ENCODE results near the gene ZNF536.
"Not testable (repeated sequence)": the region's sequence is repeated elsewhere in the genome, so short reads cannot be mapped to it uniquely, and the experiment has no call there.

ZNF536 gene

GRCh38 chr19:30423481-30423880 lies 51.3 kb downstream of the ZNF536 start:
- no peak for DNase-seq

- DNase-seq, result no peak
These were observed 54.0 kb downstream of the ZNF536 start for GRCh38 chr19:30425885-30426838.

GRCh38 chr19:30426864-30427263 lies 54.7 kb downstream of the ZNF536 start:
- DNase-seq, result no peak

GRCh38 chr19:30428092-30428680 lies 56.0 kb downstream of the ZNF536 start:
- DNase-seq, result no peak

GRCh38 chr19:30428844-30429243 lies 56.7 kb downstream of the ZNF536 start:
- no peak for DNase-seq

GRCh38 chr19:30430206-30430734 lies 58.1 kb downstream of the ZNF536 start:
- no peak for DNase-seq

GRCh38 chr19:30431591-30431990 lies 59.4 kb downstream of the ZNF536 start:
- DNase-seq, result no peak

GRCh38 chr19:30434797-30435594 lies 62.8 kb downstream of the ZNF536 start:
- no peak for DNase-seq

GRCh38 chr19:30437869-30438268 lies 65.7 kb downstream of the ZNF536 start:
- no peak for DNase-seq

- no peak for DNase-seq
These were observed 67.1 kb downstream of the ZNF536 start for GRCh38 chr19:30439310-30439709.

- DNase-seq, result no peak
These were observed 68.8 kb downstream of the ZNF536 start for GRCh38 chr19:30441011-30441410.

- no peak for DNase-seq
These were observed 70.5 kb downstream of the ZNF536 start for GRCh38 chr19:30442674-30443073.

- no peak for DNase-seq
These were observed 71.5 kb downstream of the ZNF536 start for GRCh38 chr19:30443531-30444252.

GRCh38 chr19:30444253-30444671 lies 72.1 kb downstream of the ZNF536 start:
- DNase-seq, result no peak

GRCh38 chr19:30444686-30445232 lies 72.6 kb downstream of the ZNF536 start:
- DNase-seq, result no peak

GRCh38 chr19:30445385-30445784 lies 73.2 kb downstream of the ZNF536 start:
- no peak for DNase-seq

- not testable (repeated sequence) for DNase-seq
These were observed 73.9 kb downstream of the ZNF536 start for GRCh38 chr19:30446120-30446519.

GRCh38 chr19:30446850-30447552 lies 74.8 kb downstream of the ZNF536 start:
- DNase-seq, result no peak

- no peak for DNase-seq
These were observed 75.3 kb downstream of the ZNF536 start for GRCh38 chr19:30447553-30447870.

- no peak for DNase-seq
These were observed 76.3 kb downstream of the ZNF536 start for GRCh38 chr19:30448386-30449077.

GRCh38 chr19:30449078-30449590 lies 77.0 kb downstream of the ZNF536 start:
- DNase-seq, result no peak

Data from DMS53 (cell line).